Endothelial cell of umbilical vein (primary cell): ENCODE data around the gene C12orf57. TPM values are rescaled to one million over a fixed set of nuclear protein-coding genes. Genes with fewer than 3 reads are reported as not detected.

Experiments
- BruUV-seq: library from RNA; stranded (reverse); fragments of 400-500 nt; replicated peaks from 2 replicates; lab custom pipeline; 2021; lab: Mats Ljungman, UMichigan
- CTCF ChIA-PET: fragments of 300-600, 350-600 bp; sonication (Branson Sonifier 250); formaldehyde crosslinking; loops from one replicate; lab custom pipeline; 2021; ENCODE audit warnings: antibody characterized with exemption, inconsistent platforms; lab: Charles Lee
- POLR2A ChIA-PET: fragments of 300-600, 350-600 bp; sonication (Branson Sonifier 250); formaldehyde crosslinking; loops from one replicate; lab custom pipeline; 2021; ENCODE audit warnings: antibody characterized with exemption, inconsistent platforms; lab: Charles Lee
- DNase-seq: peaks from one replicate; pipeline ENCODE4 v3.0.0-alpha.2; 2011; ENCODE audit warnings: low read depth, low spot score
- FAIRE-seq: peaks from 2 replicates; lab custom pipeline; 2011; peaks lifted over from hg19 to GRCh38; lab: Jason Lieb, UNC
- H2AFZ ChIP-seq: 2 replicates; pipeline ENCODE4 v1.6.0; 2012; ENCODE audit warnings: low read depth, low read length, control low read depth, inconsistent platforms
- H3K27ac ChIP-seq: 2 replicates; pipeline ENCODE4 v1.5.1; 2011; ENCODE audit warnings: low read depth, mild to moderate bottlenecking, control low read depth, low read length, moderate library complexity; ENCODE audit not compliant: insufficient read depth
- H3K27me3 ChIP-seq, 2 experiments: 2 replicates each; pipeline versions ENCODE4 v1.6.0 to v1.6.1; 2011; ENCODE audit warnings: low read length in 2 of 2, mixed read lengths in 1 of 2; ENCODE audit not compliant: control insufficient read depth in 2 of 2, insufficient read depth in 2 of 2
- H3K36me3 ChIP-seq, 2 experiments: 2 replicates in 1 of 2; 3 replicates in 1 of 2; pipeline ENCODE4 v1.5.1; 2011; ENCODE audit warnings: low read length in 2 of 2, mild to moderate bottlenecking in 1 of 2, moderate library complexity in 1 of 2; ENCODE audit not compliant: control insufficient read depth in 2 of 2, insufficient read depth in 2 of 2; ENCODE audit errors: extremely low read depth in 1 of 2
- H3K4me1 ChIP-seq: 3 replicates; pipeline ENCODE4 v1.5.1; 2011; ENCODE audit warnings: mild to moderate bottlenecking, low read length; ENCODE audit not compliant: control insufficient read depth, insufficient read depth; ENCODE audit errors: extremely low read depth
- H3K4me2 ChIP-seq: 2 replicates; pipeline ENCODE4 v1.6.1; 2011; ENCODE audit warnings: low read length, control low read depth, mixed read lengths; ENCODE audit not compliant: insufficient read depth
- H3K4me3 ChIP-seq, 3 experiments: fragments of 200-600 bp in 1 of 3; sonication (generic), shearing (Covaris generic) in 1 of 3; replicated peaks in 1 of 3; 2 replicates each; pipeline ENCODE4 v1.5.1; 2011 to 2016; ENCODE audit warnings: control low read depth in 3 of 3, low read length in 3 of 3, mild to moderate bottlenecking in 2 of 3, inconsistent platforms in 1 of 3, low read depth in 1 of 3, moderate library complexity in 1 of 3; ENCODE audit not compliant: insufficient read depth in 1 of 3
- H3K79me2 ChIP-seq: 2 replicates; pipeline ENCODE4 v1.6.0; 2012; ENCODE audit warnings: low read length, inconsistent platforms; ENCODE audit not compliant: control insufficient read depth, insufficient read depth
- H3K9ac ChIP-seq: replicated peaks from 2 replicates; pipeline ENCODE3; 2011; ENCODE audit warnings: low read length, control low read depth; ENCODE audit not compliant: insufficient read depth; ENCODE audit errors: extremely low read depth
- H3K9me1 ChIP-seq: replicated peaks from 3 replicates; pipeline ENCODE4 v1.6.0; 2011; ENCODE audit warnings: mild to moderate bottlenecking, low read length; ENCODE audit not compliant: control insufficient read depth, insufficient read depth; ENCODE audit errors: extremely low read depth
- H3K9me3 ChIP-seq: replicated peaks from 2 replicates; pipeline ENCODE4 v1.5.1; 2012; ENCODE audit warnings: low read length, inconsistent platforms; ENCODE audit not compliant: control insufficient read depth, insufficient read depth
- H4K20me1 ChIP-seq: replicated peaks from 2 replicates; pipeline ENCODE3; 2011; ENCODE audit warnings: mild to moderate bottlenecking, low read length; ENCODE audit not compliant: control insufficient read depth, insufficient read depth; ENCODE audit errors: extremely low read depth
- EZH2 ChIP-seq: IDR thresholded peaks from 2 replicates; pipeline ENCODE4 v1.6.1; 2012; ENCODE audit warnings: borderline replicate concordance, low read depth, mild to moderate bottlenecking, moderate library complexity, low read length, inconsistent platforms; ENCODE audit not compliant: severe bottlenecking
- FOS ChIP-seq: IDR thresholded peaks from 2 replicates; pipeline ENCODE4 v1.6.1; 2011; ENCODE audit warnings: mild to moderate bottlenecking, low read length, moderate library complexity, borderline replicate concordance; ENCODE audit not compliant: insufficient read depth
- GATA2 ChIP-seq: IDR thresholded peaks from 2 replicates; pipeline ENCODE4 v1.7.0; 2011; ENCODE audit warnings: low read depth, mild to moderate bottlenecking, moderate library complexity, mixed read lengths, low read length; ENCODE audit not compliant: insufficient read length, insufficient read depth
- JUN ChIP-seq: IDR thresholded peaks from 2 replicates; pipeline ENCODE4 v1.6.1; 2011; ENCODE audit warnings: borderline replicate concordance, low read depth; ENCODE audit not compliant: insufficient read length, insufficient read depth
- MYC ChIP-seq: IDR thresholded peaks from one replicate; pipeline ENCODE4 v1.6.1; 2011; ENCODE audit warnings: mild to moderate bottlenecking, low read depth, low read length
- POLR2A ChIP-seq: IDR thresholded peaks from 2 replicates; pipeline ENCODE4 v1.6.1; 2012; ENCODE audit warnings: low read depth, mild to moderate bottlenecking, control low read depth, low read length
- POLR2AphosphoS5 ChIP-seq: IDR thresholded peaks from 2 replicates; pipeline ENCODE4 v1.6.1; 2012; ENCODE audit warnings: low read depth, mild to moderate bottlenecking, control low read depth, low read length, moderate library complexity; ENCODE audit not compliant: insufficient read depth
- dilution Hi-C: fragments of 300-500 bp; cut with MboI; formaldehyde crosslinking; loops from one replicate; pipeline ENCODE4 v1.15.0; 2019; ENCODE audit warnings: low sequenced_read_pairs; ENCODE audit not compliant: extremely low pct_ligation_motif_present
- intact Hi-C: fragments of 100-400 bp; cut with micrococcal nuclease; formaldehyde crosslinking; loops from one replicate; pipeline ENCODE4 v1.10.0; 2022
- polyA plus RNA-seq, 4 experiments: library from polyadenylated mRNA; depleted of rRNA in 3 of 4; stranded (reverse) in 3 of 4; unstranded in 1 of 4; fragments of >200 nt; gene quantifications; 2 replicates each; pipeline versions ENCODE4 v1.2.1 to v1.2.3, GENCODE V29; 2011 to 2012; ENCODE audit warnings: missing spikeins in 1 of 4
- total RNA-seq: library from RNA; stranded (reverse); gene quantifications from 2 replicates; pipeline ENCODE4 v1.2.3, GENCODE V29; 2021
- TF ChIP-seq, protein P1 (sequence below), 2 donors: IDR thresholded peaks; 1 replicate in 1 of 2; 2 replicates in 1 of 2; pipeline ENCODE4 v1.5.1; 2011; ENCODE audit warnings: low read length in 2 of 2, mild to moderate bottlenecking in 2 of 2, moderate library complexity in 2 of 2, control low read depth in 1 of 2, inconsistent platforms in 1 of 2, low read depth in 1 of 2; ENCODE audit not compliant: insufficient read depth in 1 of 2; ENCODE audit errors: extremely low read depth in 1 of 2
- TF ChIP-seq, protein P2 (sequence below): IDR thresholded peaks from 2 replicates; pipeline ENCODE4 v1.6.1; 2011; ENCODE audit not compliant: insufficient read depth, insufficient read length

The C12orf57 gene
- total and polyA plus RNA-seq, 2 donors (not counting 3 experiments of a cell fraction or from before 2014, with no cell fraction given), result 167 to 729 TPM

DNA sequence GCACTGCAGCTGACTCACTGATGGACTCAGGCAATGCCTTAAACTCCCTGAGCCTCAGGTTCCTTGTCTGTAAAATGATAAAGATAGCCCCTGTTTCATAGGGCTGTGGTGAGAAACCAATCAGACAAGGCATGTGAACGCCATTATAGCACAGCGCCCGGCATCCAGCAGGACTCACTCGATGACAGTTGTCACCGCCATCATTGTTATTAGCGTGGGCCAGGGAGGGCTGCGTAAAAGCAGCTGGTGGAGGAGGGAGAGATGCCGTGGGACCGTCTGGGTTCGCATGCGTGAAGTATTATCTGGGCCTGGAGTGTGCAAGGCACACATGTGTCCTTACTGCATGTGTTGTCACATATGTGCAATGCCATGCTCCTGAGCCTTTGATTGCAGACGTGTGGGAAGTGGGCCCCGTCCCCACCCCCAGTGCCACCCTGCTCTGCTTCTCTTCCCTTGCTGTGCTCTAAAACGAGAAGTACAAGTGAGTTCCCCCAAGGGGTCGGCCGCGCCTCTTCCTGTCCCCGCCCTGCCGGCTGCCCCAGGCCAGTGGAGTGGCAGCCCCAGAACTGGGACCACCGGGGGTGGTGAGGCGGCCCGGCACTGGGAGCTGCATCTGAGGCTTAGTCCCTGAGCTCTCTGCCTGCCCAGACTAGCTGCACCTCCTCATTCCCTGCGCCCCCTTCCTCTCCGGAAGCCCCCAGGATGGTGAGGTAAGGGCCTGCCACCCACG is 7.2 kb downstream of the C12orf57 start, which contains the start of gene PTPN6:
Gene PTPN6 (plus strand): TSS at position 546 of the 730 bp plus-strand sequence. CDS start 157 bp downstream, at position 703.
- ChIA-PET CTCF (interaction anchor here (0.6 to 1.2 kb wide), 2 partner anchors 11 to 13 kb away, joined by 3 to 5 read pairs; no protein-coding TSS in a partner anchor), POLR2A (no interaction called here)
- Histone ChIP-seq H3K27me3 (no peaks in the 10 kb centered on the region), H3K9me3 (no peaks in the 10 kb centered on the region), H3K36me3 (no peaks in the 10 kb centered on the region), H3K4me2 (no peak within 1 kb of the TSS), H3K27ac (no peak within 1 kb of the TSS), H3K4me1 (peaks cover 17% of the 10 kb centered on the region), H3K9ac (no peak within 1 kb of the TSS), H3K79me2 (no peaks in the 10 kb centered on the region), H2AFZ (no peak within 1 kb of the TSS), H3K4me3 (no peak within 1 kb of the TSS), H4K20me1 (no peaks in the 10 kb centered on the region), H3K9me1 (no peaks in the 10 kb centered on the region)
- intact Hi-C loops (no loop called here), dilution Hi-C loops (no loop called here)
- no peak for FAIRE-seq
- TF ChIP-seq POLR2AphosphoS5 (no peak), POLR2A (no peak), GATA2 (no peak), EZH2 (no peak), FOS (no peak), JUN (no peak), MYC (no peak)
- TF ChIP-seq, protein P1, sequence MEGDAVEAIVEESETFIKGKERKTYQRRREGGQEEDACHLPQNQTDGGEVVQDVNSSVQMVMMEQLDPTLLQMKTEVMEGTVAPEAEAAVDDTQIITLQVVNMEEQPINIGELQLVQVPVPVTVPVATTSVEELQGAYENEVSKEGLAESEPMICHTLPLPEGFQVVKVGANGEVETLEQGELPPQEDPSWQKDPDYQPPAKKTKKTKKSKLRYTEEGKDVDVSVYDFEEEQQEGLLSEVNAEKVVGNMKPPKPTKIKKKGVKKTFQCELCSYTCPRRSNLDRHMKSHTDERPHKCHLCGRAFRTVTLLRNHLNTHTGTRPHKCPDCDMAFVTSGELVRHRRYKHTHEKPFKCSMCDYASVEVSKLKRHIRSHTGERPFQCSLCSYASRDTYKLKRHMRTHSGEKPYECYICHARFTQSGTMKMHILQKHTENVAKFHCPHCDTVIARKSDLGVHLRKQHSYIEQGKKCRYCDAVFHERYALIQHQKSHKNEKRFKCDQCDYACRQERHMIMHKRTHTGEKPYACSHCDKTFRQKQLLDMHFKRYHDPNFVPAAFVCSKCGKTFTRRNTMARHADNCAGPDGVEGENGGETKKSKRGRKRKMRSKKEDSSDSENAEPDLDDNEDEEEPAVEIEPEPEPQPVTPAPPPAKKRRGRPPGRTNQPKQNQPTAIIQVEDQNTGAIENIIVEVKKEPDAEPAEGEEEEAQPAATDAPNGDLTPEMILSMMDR (IDR thresholded peaks at IDR 0.05; ENCODE audit: extremely low read depth in 1 of 2, insufficient read depth in 1 of 2, low read depth in 1 of 2, low read length in 2 of 2), result no peak
- TF ChIP-seq, protein P2, sequence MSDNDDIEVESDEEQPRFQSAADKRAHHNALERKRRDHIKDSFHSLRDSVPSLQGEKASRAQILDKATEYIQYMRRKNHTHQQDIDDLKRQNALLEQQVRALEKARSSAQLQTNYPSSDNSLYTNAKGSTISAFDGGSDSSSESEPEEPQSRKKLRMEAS, result no peak
- no TSS peak for BruUV-seq
- DNase-seq, result no peak
